ENCODE results near the gene ELOVL6.
"Not testable (repeated sequence)": the region's sequence is repeated elsewhere in the genome, so short reads cannot be mapped to it uniquely, and the experiment has no call there.

ELOVL6 gene

DNA sequence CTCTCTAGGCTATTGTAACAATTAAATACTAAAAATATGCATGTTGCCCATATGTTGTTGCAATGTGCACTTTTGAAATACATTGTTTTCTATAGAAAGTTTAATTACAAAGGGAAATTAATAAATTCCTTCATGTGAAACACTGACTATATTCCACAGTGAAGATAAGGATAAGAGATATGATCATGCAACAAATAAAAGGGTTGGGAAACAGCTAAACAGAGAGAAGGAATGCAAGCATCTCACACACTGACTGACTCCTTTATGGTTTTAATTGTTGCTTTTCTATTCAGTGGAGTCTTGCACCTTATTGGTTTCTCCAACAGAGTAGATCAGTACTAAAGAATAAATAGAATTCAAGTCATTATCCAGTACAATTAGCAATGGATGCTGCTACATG, 37.8 kb downstream of the ELOVL6 start:
- DNase-seq (ENCODE audit: low read depth in 3 of 3) = no peak

DNA sequence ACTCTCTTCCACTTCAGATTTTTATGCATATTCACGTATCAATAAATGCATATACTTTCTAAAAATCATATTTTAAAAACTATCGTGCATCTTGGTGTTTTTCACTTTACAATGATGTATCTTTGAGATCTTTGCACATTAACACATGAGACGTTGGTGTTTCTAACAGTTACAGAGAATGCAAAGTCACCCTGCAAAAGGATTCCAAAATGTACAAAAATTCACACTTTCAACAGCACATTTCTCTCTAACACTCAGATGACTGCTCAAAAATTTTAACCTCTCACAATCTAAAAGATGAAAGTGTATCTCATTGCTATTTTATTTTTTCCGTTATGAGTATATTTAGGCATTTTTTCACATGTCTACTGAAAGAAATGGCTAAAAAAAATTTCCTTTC, 38.9 kb downstream of the ELOVL6 start:
- DNase-seq (ENCODE audit: low read depth in 3 of 3) = no peak

DNA sequence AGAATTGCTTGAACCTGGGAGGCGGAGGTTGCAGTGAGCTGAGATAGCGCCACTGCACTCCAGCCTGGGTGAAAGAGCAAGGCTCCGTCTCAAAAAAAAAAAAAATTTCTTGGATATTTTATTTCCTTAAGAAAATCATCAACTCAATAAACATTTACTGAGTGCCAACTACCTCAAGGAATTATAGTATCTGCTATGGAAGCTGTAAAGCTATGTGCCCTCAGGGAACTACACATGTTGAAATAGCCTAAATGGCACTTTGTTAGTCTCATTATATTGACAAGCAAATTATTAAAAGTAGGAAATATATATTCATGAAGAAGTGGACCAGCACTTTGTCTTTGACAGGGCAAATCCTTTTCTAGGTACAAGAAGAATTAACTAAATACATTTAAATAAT, 40.8 kb downstream of the ELOVL6 start:
- DNase-seq (ENCODE audit: low read depth in 3 of 3) = no peak

GRCh38 chr4:110157166-110157565, 41.2 kb downstream of the ELOVL6 start:
- DNase-seq (ENCODE audit: low read depth in 3 of 3) = not testable (repeated sequence)

DNA sequence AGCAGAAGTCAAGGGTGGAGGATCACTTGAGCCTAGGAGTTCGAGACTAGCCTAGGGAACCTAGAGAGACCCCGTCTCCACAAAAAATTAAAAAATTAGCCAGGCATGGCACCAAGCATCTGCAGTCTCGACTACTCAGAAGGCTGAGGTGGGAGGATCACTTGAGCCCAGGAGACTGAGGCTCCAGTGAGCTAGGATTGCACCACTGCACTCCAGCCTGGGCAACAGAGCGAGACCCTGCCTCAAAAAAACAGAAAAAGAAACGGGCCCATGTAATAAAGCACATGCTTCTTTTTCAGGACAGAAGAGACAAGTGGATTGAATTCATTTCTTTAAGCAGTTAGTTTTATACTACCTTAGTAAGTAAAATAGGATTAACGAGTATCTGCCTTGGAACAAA, 42.0 kb downstream of the ELOVL6 start:
- no peak for DNase-seq (ENCODE audit: low read depth in 3 of 3)

DNA sequence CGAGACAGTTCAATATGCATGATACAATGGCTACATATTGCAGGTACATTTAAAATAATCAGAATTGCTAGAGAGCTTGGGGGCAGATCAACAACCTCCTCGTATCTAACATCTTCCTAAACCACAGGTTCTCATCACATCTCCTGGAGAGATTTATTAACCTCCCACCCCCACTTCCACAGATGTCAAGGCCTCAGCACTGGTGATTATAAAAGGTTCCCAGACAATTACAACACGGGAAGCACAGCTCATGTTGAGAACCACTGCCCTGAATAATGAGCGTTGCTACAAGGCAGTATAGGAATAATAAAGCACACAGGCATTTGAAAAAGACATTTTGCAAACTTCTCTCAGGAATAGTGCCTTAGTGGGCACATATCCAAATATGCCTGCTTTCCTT, 42.8 kb downstream of the ELOVL6 start:
- no peak for DNase-seq (ENCODE audit: low read depth in 3 of 3)

DNA sequence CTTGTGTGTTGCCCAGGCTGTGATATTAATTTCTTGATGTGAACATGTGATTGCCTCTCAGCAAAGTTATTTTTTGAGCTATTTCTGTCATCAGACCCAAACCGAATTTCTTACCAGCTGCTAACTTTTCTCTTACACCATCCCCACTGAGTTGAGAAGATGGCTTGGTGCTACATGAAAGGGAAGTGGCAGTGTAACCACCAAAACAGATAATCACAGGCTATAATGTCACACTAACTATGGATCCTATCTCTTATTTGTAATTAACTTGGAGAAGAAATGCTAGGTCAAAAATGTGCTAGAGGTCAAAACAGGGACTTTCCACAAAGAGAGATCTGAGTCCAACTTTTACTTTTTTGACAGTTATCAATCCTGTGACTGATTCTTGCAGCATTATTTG, 43.8 kb downstream of the ELOVL6 start:
- DNase-seq (ENCODE audit: low read depth in 3 of 3) = no peak

GRCh38 chr4:110152386-110152785, 46.0 kb downstream of the ELOVL6 start:
- DNase-seq (ENCODE audit: low read depth in 3 of 3) = no peak

DNA sequence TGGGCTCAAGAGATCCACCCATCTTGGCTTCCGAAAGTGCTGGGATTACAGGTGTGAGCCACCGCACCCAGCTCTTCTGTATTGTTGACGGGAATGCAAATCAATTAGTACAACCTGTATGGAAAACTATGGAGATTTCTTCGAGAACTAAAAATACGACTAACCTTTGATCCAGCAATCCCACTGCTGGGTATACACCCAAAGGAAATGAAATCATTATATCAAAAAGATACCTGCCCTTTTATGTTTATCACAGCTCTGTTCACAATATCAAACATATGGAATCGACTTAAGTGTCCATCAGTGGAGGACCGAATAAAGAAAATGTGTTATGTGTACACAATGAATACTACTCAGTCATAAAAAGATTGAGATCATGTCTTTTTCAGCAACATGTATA, 49.3 kb downstream of the ELOVL6 start:
- DNase-seq (ENCODE audit: low read depth in 3 of 3) = no peak

DNA sequence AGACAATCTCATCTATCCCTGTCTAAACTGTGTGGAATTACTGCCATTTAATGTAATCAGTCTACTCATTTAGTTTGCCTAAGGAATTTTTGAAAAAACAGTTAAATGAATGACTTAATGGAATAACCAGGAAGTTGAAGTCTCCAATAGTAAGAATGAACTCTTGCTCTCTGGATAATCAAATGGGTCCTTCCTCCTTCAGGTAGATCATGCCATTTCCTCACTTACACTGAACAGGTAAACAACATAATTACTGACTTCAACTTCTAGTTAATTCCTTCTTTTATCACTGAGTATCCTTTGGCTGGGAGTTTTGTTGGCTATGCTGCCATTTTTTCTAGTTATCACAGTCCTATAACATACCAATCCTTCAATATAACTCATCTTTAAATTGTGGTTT, 56.0 kb downstream of the ELOVL6 start:
- no peak for DNase-seq (ENCODE audit: low read depth in 3 of 3)

DNA sequence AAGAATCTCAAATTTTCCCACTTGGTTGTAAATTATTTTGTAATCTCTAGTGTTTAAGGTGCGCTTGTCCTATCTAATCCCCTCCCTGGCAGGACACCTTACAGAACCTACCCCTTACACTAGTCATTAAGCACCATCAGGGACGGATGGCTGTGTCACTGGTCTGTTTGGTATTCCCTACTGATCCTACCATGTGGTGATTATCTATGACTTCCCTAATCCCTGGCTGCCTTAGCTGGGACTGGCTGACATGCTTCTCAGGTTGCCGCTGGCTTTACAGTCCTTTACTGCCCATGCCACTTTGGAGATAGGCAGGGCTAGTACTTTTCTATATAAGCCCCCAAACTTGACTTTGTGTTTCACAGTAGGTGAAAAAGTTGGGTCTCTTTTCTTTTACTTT, 58.6 kb downstream of the ELOVL6 start:
- DNase-seq (ENCODE audit: low read depth in 3 of 3) = no peak

GRCh38 chr4:110139111-110139510, 59.3 kb downstream of the ELOVL6 start:
- DNase-seq (ENCODE audit: low read depth in 3 of 3) = no peak

GRCh38 chr4:110138551-110138950, 59.9 kb downstream of the ELOVL6 start:
- DNase-seq (ENCODE audit: low read depth in 3 of 3) = no peak

- DNase-seq (ENCODE audit: low read depth in 3 of 3) = no peak
Measured at GRCh38 chr4:110137829-110138228, 60.6 kb downstream of the ELOVL6 start.

DNA sequence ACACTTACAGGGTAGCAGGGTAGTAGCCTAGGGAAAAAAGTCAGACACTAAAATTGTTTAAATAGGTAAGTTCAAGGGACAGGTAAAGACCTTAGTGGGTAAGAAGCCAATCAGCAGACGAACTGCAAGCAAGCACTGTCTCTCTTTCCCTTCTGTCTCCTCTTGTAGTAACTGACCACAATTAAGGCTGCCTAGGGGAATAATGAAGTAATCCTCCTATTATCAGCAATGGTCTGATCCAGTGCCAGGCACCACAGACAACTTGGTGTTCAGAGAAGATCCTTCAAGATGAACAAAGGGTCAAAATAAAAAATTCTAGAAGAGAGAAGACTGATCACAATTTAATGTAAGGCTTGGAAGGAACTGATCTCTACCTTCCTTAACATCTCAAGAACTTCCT, 62.9 kb downstream of the ELOVL6 start:
- DNase-seq (ENCODE audit: low read depth in 3 of 3) = no peak

GRCh38 chr4:110135076-110135475, 63.3 kb downstream of the ELOVL6 start:
- DNase-seq (ENCODE audit: low read depth in 3 of 3) = no peak

GRCh38 chr4:110134269-110134869, 64.0 kb downstream of the ELOVL6 start:
- no peak for DNase-seq (ENCODE audit: low read depth in 3 of 3)

- no peak for DNase-seq (ENCODE audit: low read depth in 3 of 3)
Measured at GRCh38 chr4:110132816-110133719, 65.3 kb downstream of the ELOVL6 start.

GRCh38 chr4:110131916-110132315, 66.5 kb downstream of the ELOVL6 start:
- no peak for DNase-seq (ENCODE audit: low read depth in 3 of 3)

GRCh38 chr4:110130576-110131358, 67.6 kb downstream of the ELOVL6 start:
- DNase-seq (ENCODE audit: low read depth in 3 of 3) = no peak

DNA sequence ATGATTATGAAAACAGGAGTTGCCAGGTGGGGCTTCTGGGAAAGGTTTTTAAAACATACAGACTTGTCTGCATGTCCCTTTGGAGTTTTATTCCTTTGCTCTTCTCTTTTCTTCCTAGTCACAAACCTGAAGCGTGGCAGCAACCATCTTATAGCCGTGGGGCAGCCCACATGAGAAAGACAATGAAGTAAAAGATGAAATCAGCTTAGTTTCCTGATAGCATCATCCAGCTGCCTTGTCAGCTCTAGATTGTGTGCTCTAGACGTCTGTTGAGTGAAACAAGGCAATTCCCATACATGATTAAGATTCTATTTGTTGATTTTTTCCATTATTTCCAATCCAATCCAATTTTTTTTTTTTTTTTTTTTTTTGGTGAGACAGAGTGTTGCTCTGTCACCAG, 68.9 kb downstream of the ELOVL6 start:
- DNase-seq (ENCODE audit: low read depth in 3 of 3) = no peak

- DNase-seq (ENCODE audit: low read depth in 3 of 3) = no peak
Measured at GRCh38 chr4:110128472-110128919, 69.9 kb downstream of the ELOVL6 start.

DNA sequence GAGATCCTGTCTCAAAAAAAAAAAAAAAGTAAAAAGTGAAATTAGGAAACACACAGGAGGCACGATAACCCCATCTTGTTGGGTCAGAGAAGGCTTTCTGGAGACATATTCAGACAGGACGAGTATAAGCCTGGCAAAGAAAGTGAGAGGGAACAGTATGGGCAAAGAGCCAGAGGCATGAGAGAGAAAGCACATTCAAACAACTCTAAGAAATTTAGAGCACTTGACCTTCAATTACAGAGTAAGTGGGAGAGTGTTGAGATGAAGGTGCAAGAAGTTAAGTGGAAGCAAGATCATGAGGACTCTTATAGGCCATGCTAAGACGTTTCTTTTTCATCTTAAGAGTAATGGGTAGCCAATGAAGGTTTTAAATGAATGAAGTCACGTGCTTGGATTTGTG, 70.4 kb downstream of the ELOVL6 start:
- DNase-seq (ENCODE audit: low read depth in 3 of 3) = no peak

Data from stimulated activated CD4-positive, alpha-beta T cell treated with anti-CD3 and anti-CD28 coated beads, TNF-alpha, amount 100 ng/mL, for 24 hours (primary cell).